Measurements from ENCODE around the gene SLC30A3.

DNA sequence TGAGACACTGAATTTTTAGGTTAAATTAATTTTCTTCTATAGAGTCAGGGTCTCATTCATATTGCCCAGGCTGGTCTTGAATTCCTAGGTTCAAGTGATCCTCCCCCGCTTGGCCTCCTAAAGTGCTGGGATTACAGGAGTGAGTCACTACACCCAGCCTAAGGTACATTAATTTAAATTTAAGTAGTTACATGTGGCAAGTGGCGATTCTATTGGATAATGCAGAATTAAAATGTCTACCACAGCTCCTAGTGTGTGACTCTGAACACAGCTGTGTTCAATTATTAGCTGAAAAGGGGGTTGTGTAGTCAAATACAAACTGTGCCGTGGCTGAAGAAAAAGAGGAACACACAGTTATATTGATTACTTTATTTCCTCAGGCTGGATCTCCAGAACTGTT lies 47.9 kb downstream of the SLC30A3 start:
- TF ChIP-seq, protein P1, sequence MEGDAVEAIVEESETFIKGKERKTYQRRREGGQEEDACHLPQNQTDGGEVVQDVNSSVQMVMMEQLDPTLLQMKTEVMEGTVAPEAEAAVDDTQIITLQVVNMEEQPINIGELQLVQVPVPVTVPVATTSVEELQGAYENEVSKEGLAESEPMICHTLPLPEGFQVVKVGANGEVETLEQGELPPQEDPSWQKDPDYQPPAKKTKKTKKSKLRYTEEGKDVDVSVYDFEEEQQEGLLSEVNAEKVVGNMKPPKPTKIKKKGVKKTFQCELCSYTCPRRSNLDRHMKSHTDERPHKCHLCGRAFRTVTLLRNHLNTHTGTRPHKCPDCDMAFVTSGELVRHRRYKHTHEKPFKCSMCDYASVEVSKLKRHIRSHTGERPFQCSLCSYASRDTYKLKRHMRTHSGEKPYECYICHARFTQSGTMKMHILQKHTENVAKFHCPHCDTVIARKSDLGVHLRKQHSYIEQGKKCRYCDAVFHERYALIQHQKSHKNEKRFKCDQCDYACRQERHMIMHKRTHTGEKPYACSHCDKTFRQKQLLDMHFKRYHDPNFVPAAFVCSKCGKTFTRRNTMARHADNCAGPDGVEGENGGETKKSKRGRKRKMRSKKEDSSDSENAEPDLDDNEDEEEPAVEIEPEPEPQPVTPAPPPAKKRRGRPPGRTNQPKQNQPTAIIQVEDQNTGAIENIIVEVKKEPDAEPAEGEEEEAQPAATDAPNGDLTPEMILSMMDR (conservative IDR thresholded peaks at IDR 0.05 in 1 of 2, IDR thresholded peaks at IDR 0.05 in 1 of 2; ENCODE audit: low read depth in 1 of 2, low read length in 2 of 2), result no peak
- TF ChIP-seq EZH2 (IDR thresholded peaks at IDR 0.05; ENCODE audit: low read length, missing control alignments), result no peak

Data from fibroblast of lung (primary cell).